Prostate gland (tissue), 2 donors: Measurements from ENCODE around the gene TCF20.

Experiments used
- POLR2A ChIP-seq: fragments of 450-650 bp; IDR thresholded peaks from one replicate; pipeline ENCODE4 v1.6.1; 2016; ENCODE audit warnings: antibody characterized with exemption, mild to moderate bottlenecking
- TF ChIP-seq, protein P1 (sequence below), 4 experiments: fragments of 200-600 bp in 2 of 4; fragments of 450-650 bp in 2 of 4; sonication (generic) in 2 of 4; IDR thresholded peaks; 1 replicate in 3 of 4; 2 replicates in 1 of 4; pipeline ENCODE4 v1.5.1; 2016 to 2019; ENCODE audit warnings: antibody characterized with exemption in 4 of 4, mild to moderate bottlenecking in 2 of 4, moderate library complexity in 2 of 4

- no peak for TF ChIP-seq POLR2A
- TF ChIP-seq, protein P1, sequence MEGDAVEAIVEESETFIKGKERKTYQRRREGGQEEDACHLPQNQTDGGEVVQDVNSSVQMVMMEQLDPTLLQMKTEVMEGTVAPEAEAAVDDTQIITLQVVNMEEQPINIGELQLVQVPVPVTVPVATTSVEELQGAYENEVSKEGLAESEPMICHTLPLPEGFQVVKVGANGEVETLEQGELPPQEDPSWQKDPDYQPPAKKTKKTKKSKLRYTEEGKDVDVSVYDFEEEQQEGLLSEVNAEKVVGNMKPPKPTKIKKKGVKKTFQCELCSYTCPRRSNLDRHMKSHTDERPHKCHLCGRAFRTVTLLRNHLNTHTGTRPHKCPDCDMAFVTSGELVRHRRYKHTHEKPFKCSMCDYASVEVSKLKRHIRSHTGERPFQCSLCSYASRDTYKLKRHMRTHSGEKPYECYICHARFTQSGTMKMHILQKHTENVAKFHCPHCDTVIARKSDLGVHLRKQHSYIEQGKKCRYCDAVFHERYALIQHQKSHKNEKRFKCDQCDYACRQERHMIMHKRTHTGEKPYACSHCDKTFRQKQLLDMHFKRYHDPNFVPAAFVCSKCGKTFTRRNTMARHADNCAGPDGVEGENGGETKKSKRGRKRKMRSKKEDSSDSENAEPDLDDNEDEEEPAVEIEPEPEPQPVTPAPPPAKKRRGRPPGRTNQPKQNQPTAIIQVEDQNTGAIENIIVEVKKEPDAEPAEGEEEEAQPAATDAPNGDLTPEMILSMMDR (IDR thresholded peaks at IDR 0.05), result no peak
Observed at GRCh38 chr22:42310291-42311015, 40.0 kb upstream of the TCF20 start.
